AG04449 (cell line): Measurements from ENCODE around the gene PPP1R27.

Experiments used
- CTCF ChIA-PET: fragments of 350-600 bp; formaldehyde crosslinking; extraction: SDS; loops from one replicate; lab custom pipeline; 2021; ENCODE audit warnings: antibody characterized with exemption; lab: Yijun Ruan, JAX
- POLR2A ChIA-PET: fragments of 400-600, 350-600 bp; formaldehyde crosslinking; extraction: SDS; loops from one replicate; lab custom pipeline; 2020; ENCODE audit warnings: antibody characterized with exemption, inconsistent platforms; lab: Yijun Ruan, JAX
- DNase-seq: peaks from one replicate; pipeline ENCODE4 v3.0.0-alpha.2; 2010; ENCODE audit warnings: low read depth, low spot score
- H3K4me3 ChIP-seq: 2 replicates; pipeline ENCODE4 v1.5.1; 2011; ENCODE audit warnings: low read depth, mild to moderate bottlenecking, control low read depth, low read length
- TF ChIP-seq, protein P1 (sequence below): IDR thresholded peaks from one replicate; pipeline ENCODE4 v1.5.1; 2011; ENCODE audit warnings: mild to moderate bottlenecking, moderate library complexity, low read length, control low read depth, inconsistent platforms; ENCODE audit not compliant: insufficient read depth; ENCODE audit errors: missing control alignments

The PPP1R27 gene

DNA sequence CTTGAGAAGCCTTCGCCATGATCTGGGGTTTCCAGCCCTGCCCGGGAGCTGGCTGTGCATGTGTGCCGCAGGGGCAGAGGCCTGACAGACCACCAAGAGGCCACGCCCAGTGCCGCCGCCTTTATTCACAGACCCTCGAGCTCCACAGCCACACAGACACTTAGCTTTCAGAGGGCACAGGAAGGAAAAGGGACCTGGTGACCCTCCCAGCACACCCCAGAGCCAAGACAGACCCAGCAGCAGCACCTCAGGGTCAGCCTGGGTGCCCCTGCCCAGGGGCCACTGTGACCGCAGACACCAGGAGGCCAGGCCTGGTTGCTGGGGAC, 12.6 kb downstream of the PPP1R27 start:
- CTCF ChIA-PET: interaction anchor here (1.7 kb wide), 1 partner anchor 30 kb away, joined by 3 read pairs; no protein-coding TSS in a partner anchor
- TF ChIP-seq, protein P1, sequence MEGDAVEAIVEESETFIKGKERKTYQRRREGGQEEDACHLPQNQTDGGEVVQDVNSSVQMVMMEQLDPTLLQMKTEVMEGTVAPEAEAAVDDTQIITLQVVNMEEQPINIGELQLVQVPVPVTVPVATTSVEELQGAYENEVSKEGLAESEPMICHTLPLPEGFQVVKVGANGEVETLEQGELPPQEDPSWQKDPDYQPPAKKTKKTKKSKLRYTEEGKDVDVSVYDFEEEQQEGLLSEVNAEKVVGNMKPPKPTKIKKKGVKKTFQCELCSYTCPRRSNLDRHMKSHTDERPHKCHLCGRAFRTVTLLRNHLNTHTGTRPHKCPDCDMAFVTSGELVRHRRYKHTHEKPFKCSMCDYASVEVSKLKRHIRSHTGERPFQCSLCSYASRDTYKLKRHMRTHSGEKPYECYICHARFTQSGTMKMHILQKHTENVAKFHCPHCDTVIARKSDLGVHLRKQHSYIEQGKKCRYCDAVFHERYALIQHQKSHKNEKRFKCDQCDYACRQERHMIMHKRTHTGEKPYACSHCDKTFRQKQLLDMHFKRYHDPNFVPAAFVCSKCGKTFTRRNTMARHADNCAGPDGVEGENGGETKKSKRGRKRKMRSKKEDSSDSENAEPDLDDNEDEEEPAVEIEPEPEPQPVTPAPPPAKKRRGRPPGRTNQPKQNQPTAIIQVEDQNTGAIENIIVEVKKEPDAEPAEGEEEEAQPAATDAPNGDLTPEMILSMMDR: no peak
- H3K4me3 ChIP-seq: no peak overlapping the region
- DNase-seq: no peak
- POLR2A ChIA-PET: interaction anchor here (1.3 kb wide), 1 partner anchor 11 kb away, joined by 3 read pairs; the partner anchor contains the start of gene MCRIP1

DNA sequence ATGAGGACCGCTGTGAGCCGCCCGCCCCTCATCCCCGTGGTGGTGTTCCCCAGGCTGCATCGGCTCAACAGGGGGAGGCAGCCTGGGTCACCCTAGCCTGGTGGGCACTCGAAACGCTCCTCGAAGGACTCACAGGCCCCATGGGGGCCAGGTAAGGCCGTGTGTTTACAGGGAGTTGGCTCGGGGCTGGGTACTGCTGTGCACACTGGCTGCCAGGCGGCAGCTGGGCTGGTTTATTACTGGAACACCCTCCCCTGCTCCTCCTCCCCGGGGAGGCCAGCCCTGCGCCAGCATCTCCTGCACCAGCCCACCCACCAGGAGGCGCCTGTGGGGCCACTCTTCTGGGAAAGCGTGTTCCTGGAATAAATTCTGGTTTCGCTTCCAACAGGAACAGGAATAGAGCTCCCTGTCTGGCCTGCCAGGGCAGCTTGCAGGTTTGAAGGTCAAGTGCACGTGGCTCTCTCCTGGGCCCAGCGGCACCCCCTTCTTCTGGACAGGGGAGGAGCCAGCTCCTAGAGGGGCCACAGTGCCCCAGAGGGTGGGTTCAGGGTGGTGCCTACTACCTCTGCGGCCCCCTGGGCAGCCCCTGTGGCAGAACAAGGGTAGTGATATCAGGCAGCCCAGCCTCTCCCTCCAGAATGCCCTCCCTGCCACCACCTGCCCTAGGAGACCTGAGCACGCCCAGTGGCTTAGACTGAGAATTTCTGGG, 13.1 kb downstream of the PPP1R27 start:
- TF ChIP-seq, protein P1: peak; percentile 64
- H3K4me3 ChIP-seq: no peak overlapping the region
- no peak for DNase-seq
- ChIA-PET CTCF (interaction anchor here (1.7 kb wide), 1 partner anchor 31 kb away, joined by 3 read pairs; no protein-coding TSS in a partner anchor), POLR2A (interaction anchor here (1.3 kb wide), 1 partner anchor 11 kb away, joined by 3 read pairs; the partner anchor contains the start of gene MCRIP1)

- ChIA-PET POLR2A (interaction anchor here (1.3 kb wide), 1 partner anchor 12 kb away, joined by 3 read pairs; the partner anchor contains the start of gene MCRIP1), CTCF (interaction anchor here (1.7 kb wide), 1 partner anchor 31 kb away, joined by 3 read pairs; no protein-coding TSS in a partner anchor)
- H3K4me3 ChIP-seq: no peak overlapping the region
- TF ChIP-seq, protein P1: no peak
- no peak for DNase-seq
Observed at GRCh38 chr17:81821147-81821546, 13.7 kb downstream of the PPP1R27 start.

DNA sequence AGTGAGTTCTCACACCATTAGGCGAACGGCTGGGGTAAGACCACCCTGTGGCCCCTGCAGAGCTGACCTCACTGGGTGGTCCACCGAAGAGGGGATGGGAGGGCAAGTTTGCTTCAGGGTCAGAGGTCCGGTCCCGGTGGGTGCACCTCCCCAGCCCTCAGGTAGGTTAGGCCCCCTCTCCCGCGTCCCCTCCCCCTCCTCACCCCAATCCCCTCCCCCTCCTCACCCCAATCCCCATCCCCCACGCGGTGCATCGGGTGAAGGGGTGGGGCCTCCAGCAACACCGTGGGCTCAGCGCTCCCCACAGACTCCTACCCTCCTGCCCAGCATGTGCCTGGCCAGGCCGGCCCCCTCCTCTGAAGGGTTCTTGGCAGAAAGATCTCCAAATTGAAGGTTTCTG, 15.1 kb downstream of the PPP1R27 start:
- ChIA-PET CTCF (no interaction called here), POLR2A (no interaction called here)
- TF ChIP-seq, protein P1: no peak
- no peak overlapping the region for H3K4me3 ChIP-seq
- no peak for DNase-seq

DNA sequence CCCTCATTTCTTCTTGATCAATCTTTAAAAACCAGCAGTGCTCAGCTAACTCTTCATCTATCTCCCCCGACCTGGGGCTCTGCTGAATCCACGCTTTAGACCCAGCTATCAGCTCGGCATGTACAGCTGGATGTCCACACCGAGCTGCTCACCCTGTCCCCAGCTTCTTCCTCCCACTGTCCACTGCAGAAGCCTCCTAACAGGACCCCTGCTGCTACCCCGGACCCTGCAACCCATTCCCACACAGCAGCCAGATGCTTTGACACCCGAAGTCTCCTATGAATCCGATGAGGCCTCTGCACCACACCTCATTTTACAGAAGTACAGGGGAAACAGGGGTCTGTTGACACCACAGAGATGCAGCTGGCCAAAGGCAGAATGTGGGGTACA, 17.1 kb downstream of the PPP1R27 start:
- TF ChIP-seq, protein P1: no peak
- CTCF ChIA-PET: interaction anchor here (1.3 kb wide), 1 partner anchor 10 kb away, joined by 4 read pairs; no protein-coding TSS in a partner anchor
- POLR2A ChIA-PET: no interaction called here
- H3K4me3 ChIP-seq: no peak overlapping the region
- DNase-seq: no peak

DNA sequence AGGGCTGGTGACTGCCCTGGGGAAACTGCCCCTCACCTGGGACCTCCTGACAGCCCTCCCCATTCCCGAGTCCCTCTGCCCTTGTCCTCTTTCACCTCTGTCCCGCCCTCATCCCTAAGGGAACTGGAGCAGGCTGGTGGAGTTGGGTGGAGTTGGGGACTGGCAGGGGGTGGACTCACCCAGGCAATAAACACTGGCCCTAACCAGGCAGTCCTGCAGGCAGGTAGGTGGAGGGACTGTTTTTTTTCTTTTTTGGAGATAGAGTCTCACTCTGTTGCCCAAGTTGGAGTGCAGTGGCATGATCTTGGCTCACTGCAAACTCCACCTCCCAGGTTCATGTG, 19.2 kb downstream of the PPP1R27 start:
- H3K4me3 ChIP-seq: no peak overlapping the region
- no peak for DNase-seq
- ChIA-PET POLR2A (interaction anchor here (0.7 kb wide), 1 partner anchor 44 kb away, joined by 3 read pairs; no protein-coding TSS in a partner anchor), CTCF (no interaction called here)
- TF ChIP-seq, protein P1: no peak
